Vagina (tissue), 2 donors: Measurements from ENCODE around the gene HOXD13.

Experiments used
- POLR2A ChIP-seq, 2 donors: fragments of 450-650 bp; IDR thresholded peaks; one replicate each; pipeline ENCODE4 v1.6.1; 2017; ENCODE audit warnings: antibody characterized with exemption in 2 of 2, mild to moderate bottlenecking in 2 of 2, moderate library complexity in 2 of 2
- POLR2AphosphoS5 ChIP-seq, 2 donors: sonication (generic); formaldehyde crosslinking; IDR thresholded peaks; one replicate each; pipeline ENCODE4 v1.9.0; 2017; ENCODE audit warnings: antibody characterized with exemption in 2 of 2, mild to moderate bottlenecking in 2 of 2, low read depth in 1 of 2; ENCODE audit not compliant: insufficient read depth in 1 of 2
- TF ChIP-seq, protein P1 (sequence below), 3 experiments: fragments of 450-650 bp in 2 of 3; fragments of 200-600 bp in 1 of 3; sonication (generic) in 1 of 3; IDR thresholded peaks; one replicate each; pipeline ENCODE4 v1.5.1; 2017 to 2019; ENCODE audit warnings: antibody characterized with exemption in 3 of 3, mild to moderate bottlenecking in 2 of 3, moderate library complexity in 2 of 3

GRCh38 chr2:176126929-176127773 is 34.6 kb downstream of the HOXD13 start:
- TF ChIP-seq, protein P1, sequence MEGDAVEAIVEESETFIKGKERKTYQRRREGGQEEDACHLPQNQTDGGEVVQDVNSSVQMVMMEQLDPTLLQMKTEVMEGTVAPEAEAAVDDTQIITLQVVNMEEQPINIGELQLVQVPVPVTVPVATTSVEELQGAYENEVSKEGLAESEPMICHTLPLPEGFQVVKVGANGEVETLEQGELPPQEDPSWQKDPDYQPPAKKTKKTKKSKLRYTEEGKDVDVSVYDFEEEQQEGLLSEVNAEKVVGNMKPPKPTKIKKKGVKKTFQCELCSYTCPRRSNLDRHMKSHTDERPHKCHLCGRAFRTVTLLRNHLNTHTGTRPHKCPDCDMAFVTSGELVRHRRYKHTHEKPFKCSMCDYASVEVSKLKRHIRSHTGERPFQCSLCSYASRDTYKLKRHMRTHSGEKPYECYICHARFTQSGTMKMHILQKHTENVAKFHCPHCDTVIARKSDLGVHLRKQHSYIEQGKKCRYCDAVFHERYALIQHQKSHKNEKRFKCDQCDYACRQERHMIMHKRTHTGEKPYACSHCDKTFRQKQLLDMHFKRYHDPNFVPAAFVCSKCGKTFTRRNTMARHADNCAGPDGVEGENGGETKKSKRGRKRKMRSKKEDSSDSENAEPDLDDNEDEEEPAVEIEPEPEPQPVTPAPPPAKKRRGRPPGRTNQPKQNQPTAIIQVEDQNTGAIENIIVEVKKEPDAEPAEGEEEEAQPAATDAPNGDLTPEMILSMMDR (IDR thresholded peaks at IDR 0.05): peak; percentile 55 to 85 (median 64)
- TF ChIP-seq POLR2A (IDR thresholded peaks at IDR 0.05) (no peak), POLR2AphosphoS5 (IDR thresholded peaks at IDR 0.05; ENCODE audit: insufficient read depth in 1 of 2, low read depth in 1 of 2) (peak in 1 of 2 donors; percentile 60)
